OCI-LY3 (cell line): ENCODE data around the gene NTRK1.

Source experiments
- H2AFZ ChIP-seq: fragments of 200-600, 300-600 bp; shearing (Covaris generic); 2 replicates; pipeline ENCODE4 v1.6.0; 2014; ENCODE audit warnings: antibody characterized with exemption, low read depth, low read length
- H3K27ac ChIP-seq: fragments of 200-600, 300-600 bp; sonication (generic); 2 replicates; pipeline ENCODE4 v1.5.1; 2014; ENCODE audit warnings: mild to moderate bottlenecking, low read length, moderate library complexity, mixed read lengths
- H3K27me3 ChIP-seq: fragments of 200-600, 300-600 bp; sonication (generic); 2 replicates; pipeline ENCODE4 v1.6.1; 2014; ENCODE audit warnings: low read depth, low read length, mixed read lengths
- H3K36me3 ChIP-seq: fragments of 200-600, 300-600 bp; sonication (generic); replicated peaks from 2 replicates; pipeline ENCODE3; 2014; ENCODE audit warnings: low read depth, low read length, mixed read lengths
- H3K4me1 ChIP-seq: fragments of 300-600, 200-600 bp; sonication (generic); 2 replicates; pipeline ENCODE4 v1.6.1; 2014; ENCODE audit warnings: low read length, mixed read lengths
- H3K4me2 ChIP-seq: fragments of 200-600, 300-600 bp; sonication (generic); 2 replicates; pipeline ENCODE4 v1.6.1; 2014; ENCODE audit warnings: low read length, mixed read lengths
- H3K4me3 ChIP-seq: fragments of 300-600, 200-600 bp; sonication (generic); 2 replicates; pipeline ENCODE4 v1.5.1; 2014; ENCODE audit warnings: antibody characterized with exemption, mild to moderate bottlenecking, low read length, moderate library complexity
- H3K79me2 ChIP-seq: fragments of 300-600, 200-600 bp; shearing (Covaris generic); 2 replicates; pipeline ENCODE4 v1.6.1; 2014; ENCODE audit warnings: mild to moderate bottlenecking, low read length, mixed read lengths
- H3K9ac ChIP-seq: fragments of 300-600, 200-600 bp; shearing (Covaris generic); 2 replicates; pipeline ENCODE4 v1.6.0; 2014; ENCODE audit warnings: mild to moderate bottlenecking, low read length, moderate library complexity
- H3K9me3 ChIP-seq: fragments of 200-600, 300-600 bp; shearing (Covaris generic); 2 replicates; pipeline ENCODE4 v1.6.1; 2014; ENCODE audit warnings: low read length, mixed read lengths; ENCODE audit not compliant: insufficient read depth
- H4K20me1 ChIP-seq: fragments of 200-600, 300-600 bp; sonication (generic); 2 replicates; pipeline ENCODE4 v1.6.1; 2016; ENCODE audit warnings: low read length, mixed read lengths; ENCODE audit not compliant: insufficient read depth
- CTCF ChIP-seq: fragments of 200-600, 300-600 bp; sonication (generic); IDR thresholded peaks from 2 replicates; pipeline ENCODE4 v1.5.1; 2014; ENCODE audit warnings: antibody characterized with exemption, low read length, low read depth
- EZH2phosphoT487 ChIP-seq: fragments of 200-600 bp; shearing (Covaris generic); IDR thresholded peaks from 2 replicates; pipeline ENCODE4 v1.6.1; 2018; ENCODE audit warnings: antibody characterized with exemption, mixed run types, low read depth

The NTRK1 gene

GRCh38 chr1:156913809-156914387, 53.2 kb downstream of the NTRK1 start:
- Histone ChIP-seq H3K36me3 (no peaks in the 10 kb centered on the region), H4K20me1 (no peaks in the 10 kb centered on the region), H3K4me3 (no peak overlapping the region), H3K27me3 (peaks cover 5% of the 10 kb centered on the region; the same call in 1 of the 2 replicates), H2AFZ (no peak overlapping the region), H3K79me2 (no peaks in the 10 kb centered on the region), H3K4me2 (no peak overlapping the region), H3K9ac (no peak overlapping the region), H3K27ac (no peak overlapping the region), H3K9me3 (no peaks in the 10 kb centered on the region), H3K4me1 (peaks cover 2% of the 10 kb centered on the region; the same call in 1 of the 2 replicates)
- TF ChIP-seq CTCF (no peak), EZH2phosphoT487 (no peak)

- Histone ChIP-seq H2AFZ (no peak overlapping the region), H3K9ac (no peak overlapping the region), H3K27ac (no peak overlapping the region), H3K4me3 (no peak overlapping the region), H3K79me2 (no peaks in the 10 kb centered on the region), H3K27me3 (peaks cover 5% of the 10 kb centered on the region; the same call in 1 of the 2 replicates), H3K4me2 (no peak overlapping the region), H3K36me3 (no peaks in the 10 kb centered on the region), H3K4me1 (peaks cover 2% of the 10 kb centered on the region; the same call in 1 of the 2 replicates), H4K20me1 (no peaks in the 10 kb centered on the region), H3K9me3 (no peaks in the 10 kb centered on the region)
- TF ChIP-seq CTCF: no peak
- TF ChIP-seq EZH2phosphoT487: no peak
Observed at GRCh38 chr1:156914440-156914856, 53.8 kb downstream of the NTRK1 start.

- Histone ChIP-seq H3K4me3 (no peak within 1 kb of the TSS), H3K27ac (no peak within 1 kb of the TSS), H3K36me3 (no peaks in the 10 kb centered on the region), H2AFZ (no peak within 1 kb of the TSS), H3K4me2 (no peak within 1 kb of the TSS), H4K20me1 (no peaks in the 10 kb centered on the region), H3K27me3 (peaks cover 30% of the 10 kb centered on the region), H3K4me1 (no peaks in the 10 kb centered on the region), H3K9me3 (no peaks in the 10 kb centered on the region), H3K79me2 (no peaks in the 10 kb centered on the region), H3K9ac (no peak within 1 kb of the TSS)
- TF ChIP-seq EZH2phosphoT487 (no peak), CTCF (peak; percentile 30)
Observed at GRCh38 chr1:156920233-156921052, 59.8 kb downstream of the NTRK1 start, which contains the start of gene LRRC71. Gene LRRC71, plus strand, starts transcription at chr1:156920632. Its CDS starts 172 bp downstream, at chr1:156920804.

GRCh38 chr1:156921053-156921529, 60.4 kb downstream of the NTRK1 start:
- Histone ChIP-seq H3K27me3 (peaks cover 35% of the 10 kb centered on the region), H3K4me1 (no peaks in the 10 kb centered on the region), H3K4me2 (no peak overlapping the region), H3K79me2 (no peaks in the 10 kb centered on the region), H4K20me1 (no peaks in the 10 kb centered on the region), H3K4me3 (no peak overlapping the region), H3K36me3 (no peaks in the 10 kb centered on the region), H2AFZ (no peak overlapping the region), H3K27ac (no peak overlapping the region), H3K9me3 (no peaks in the 10 kb centered on the region), H3K9ac (no peak overlapping the region)
- TF ChIP-seq CTCF: no peak
- no peak for TF ChIP-seq EZH2phosphoT487
